ENCODE measurements around the gene YARS2. TPM values are rescaled to one million over a fixed set of nuclear protein-coding genes. Genes with fewer than 3 reads are reported as not detected.

Gene YARS2
- total and polyA plus RNA-seq, 11 donors: 7.7 to 20.6 (median 14.2) TPM

DNA sequence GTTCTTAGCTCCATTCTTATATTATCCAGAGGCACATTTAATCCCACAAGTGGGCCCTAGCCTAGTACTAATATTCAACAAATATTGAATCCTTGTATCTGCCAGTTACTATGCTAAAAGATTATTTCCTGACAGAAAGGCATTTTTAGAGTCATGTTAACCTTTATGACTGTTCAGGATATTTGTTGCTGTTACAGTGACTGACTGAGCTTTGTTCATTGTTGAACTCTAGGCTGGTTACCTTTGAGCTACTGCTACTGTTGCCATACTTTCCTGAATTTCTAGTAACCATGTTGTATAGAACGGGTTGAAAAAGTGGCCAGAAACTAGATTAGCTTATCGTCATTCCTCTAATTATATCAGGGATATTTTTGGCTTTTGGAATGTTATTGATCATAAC, 46.8 kb downstream of the YARS2 start:
- 65 to 74% (median 69%) methylated on average over 2 of the region's 2 CpGs for WGBS, 4 donors
- H3K4me3 ChIP-seq: no peak overlapping the region
- no peaks in the 10 kb centered on the region for H3K27me3 ChIP-seq
- peaks cover 0 to 80% (median 54%) of the 10 kb centered on the region in 9 donors for H3K36me3 ChIP-seq
- intact Hi-C loops (cut with DNase I): no loop called here
- H3K9me3 ChIP-seq: no peaks in the 10 kb centered on the region
- TF ChIP-seq CTCF (IDR thresholded peaks at IDR 0.05): no peak
- TF ChIP-seq POLR2A (IDR thresholded peaks at IDR 0.05): no peak
- H3K27ac ChIP-seq: no peak overlapping the region
- H3K4me1 ChIP-seq: no peaks in the 10 kb centered on the region
- ATAC-seq: no peak
- no peak for DNase-seq

DNA sequence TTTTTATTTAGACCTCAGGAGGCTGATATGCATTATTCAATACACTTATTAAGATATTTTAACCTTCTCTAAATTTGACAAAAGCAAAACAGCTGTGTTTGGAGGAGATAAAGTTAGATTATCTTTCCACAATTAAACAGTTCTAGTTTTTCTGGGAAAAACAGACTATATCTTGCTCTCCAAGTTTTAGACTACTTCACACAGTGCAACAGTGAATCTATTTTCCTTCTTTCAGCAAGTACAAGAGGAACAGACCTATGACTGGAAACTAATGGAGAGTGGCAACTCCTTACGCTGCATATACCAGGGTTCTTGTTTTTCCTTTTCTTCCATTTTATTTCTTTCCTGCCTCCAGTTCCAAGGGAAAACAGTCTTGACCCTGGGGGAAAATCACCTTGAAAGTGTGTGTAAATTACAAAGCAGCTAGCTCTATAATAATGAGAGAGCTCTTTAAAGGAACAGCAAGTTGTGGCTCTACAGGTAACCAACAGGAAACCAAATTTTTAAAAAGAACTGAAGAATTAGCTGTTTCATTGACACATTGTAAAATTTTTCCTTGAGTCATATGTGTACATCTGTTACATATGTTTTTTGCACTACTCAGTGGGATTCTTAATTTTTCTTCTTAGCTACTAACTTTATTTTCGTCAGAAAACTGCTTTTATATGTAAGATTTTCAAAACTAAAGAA, 49.2 kb downstream of the YARS2 start:
- Histone ChIP-seq H3K36me3 (peaks cover 0 to 73% (median 39%) of the 10 kb centered on the region in 9 donors), H3K27me3 (no peaks in the 10 kb centered on the region), H3K4me1 (no peaks in the 10 kb centered on the region), H3K9me3 (no peaks in the 10 kb centered on the region), H3K4me3 (no peak overlapping the region), H3K27ac (no peak overlapping the region)
- DNase-seq (no peak), ATAC-seq (no peak)
- no peak for TF ChIP-seq POLR2A (IDR thresholded peaks at IDR 0.05)
- no peak for TF ChIP-seq CTCF (IDR thresholded peaks at IDR 0.05)
- intact Hi-C loops (cut with DNase I): no loop called here
- WGBS, 4 donors: 80 to 93% (median 90%) methylated on average over 2 of the region's 2 CpGs

DNA sequence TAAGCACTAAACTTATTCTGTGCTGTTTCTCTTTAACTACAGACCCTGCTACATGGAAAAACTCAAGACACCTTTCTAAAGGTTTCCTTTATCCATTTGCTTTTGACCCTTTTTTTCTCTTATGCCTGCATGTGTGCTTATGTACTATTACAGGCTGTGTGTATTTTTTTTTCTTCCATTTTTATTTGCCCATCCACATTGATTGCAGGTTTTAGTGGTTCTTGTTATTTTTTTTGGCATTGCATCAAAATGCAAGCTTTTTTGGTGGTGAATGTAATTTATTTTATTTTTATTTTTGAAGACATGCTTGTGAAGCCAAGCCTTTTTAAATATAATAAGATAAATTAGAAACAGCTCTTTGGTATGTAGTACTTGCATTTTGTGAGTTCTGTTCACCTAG, 49.9 kb downstream of the YARS2 start:
- H3K4me3 ChIP-seq: no peak overlapping the region
- H3K4me1 ChIP-seq: no peaks in the 10 kb centered on the region
- peaks cover 0 to 69% (median 35%) of the 10 kb centered on the region in 9 donors for H3K36me3 ChIP-seq
- ATAC-seq (no peak), DNase-seq (no peak)
- no peaks in the 10 kb centered on the region for H3K27me3 ChIP-seq
- H3K27ac ChIP-seq: no peak overlapping the region
- intact Hi-C loops (cut with DNase I): no loop called here
- no peaks in the 10 kb centered on the region for H3K9me3 ChIP-seq
- no peak for TF ChIP-seq POLR2A (IDR thresholded peaks at IDR 0.05)
- TF ChIP-seq CTCF (IDR thresholded peaks at IDR 0.05): no peak

DNA sequence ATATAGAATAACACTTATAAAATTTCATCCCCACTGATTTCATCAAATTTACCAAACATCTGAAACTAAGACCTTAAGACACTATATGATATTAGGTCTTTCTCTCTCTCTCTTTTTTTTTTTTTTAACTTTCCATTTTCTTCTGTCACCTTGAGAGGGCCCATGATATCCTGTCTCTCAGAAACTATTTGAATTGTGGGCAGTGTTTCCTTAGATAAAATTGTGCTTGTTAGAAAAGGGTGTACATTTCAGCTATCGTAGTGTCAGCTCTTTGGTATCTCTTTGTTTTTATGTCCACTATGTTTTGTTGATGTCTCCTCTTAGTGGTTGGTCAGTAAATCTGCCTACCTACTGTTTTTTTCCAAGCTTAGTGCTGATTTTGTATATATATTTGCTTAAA, 52.8 kb downstream of the YARS2 start:
- H3K36me3 ChIP-seq: peaks cover 0 to 43% (median 22%) of the 10 kb centered on the region in 9 donors
- H3K4me1 ChIP-seq: no peaks in the 10 kb centered on the region
- DNase-seq: no peak
- H3K27ac ChIP-seq: no peak overlapping the region
- H3K9me3 ChIP-seq: no peaks in the 10 kb centered on the region
- TF ChIP-seq POLR2A (IDR thresholded peaks at IDR 0.05) (no peak), CTCF (IDR thresholded peaks at IDR 0.05) (no peak)
- 65 to 85% (median 67%) methylated on average over 1 of the region's 1 CpG for WGBS, 4 donors
- intact Hi-C loops (cut with DNase I): no loop called here
- no peak for ATAC-seq
- H3K4me3 ChIP-seq: no peak overlapping the region
- no peaks in the 10 kb centered on the region for H3K27me3 ChIP-seq

Measured in heart left ventricle (tissue), 16 donors.